NCI-H526 (cell line): ENCODE measurements around the gene ASTN2.
A peak's percentile ranks its signal among the peaks of the same experiment; 100 is the strongest.

Experiments
- DNase-seq, 2 experiments: peaks; one replicate each; lab custom pipeline; 2025; lab: John Stamatoyannopoulos, UW

ASTN2 gene

DNA sequence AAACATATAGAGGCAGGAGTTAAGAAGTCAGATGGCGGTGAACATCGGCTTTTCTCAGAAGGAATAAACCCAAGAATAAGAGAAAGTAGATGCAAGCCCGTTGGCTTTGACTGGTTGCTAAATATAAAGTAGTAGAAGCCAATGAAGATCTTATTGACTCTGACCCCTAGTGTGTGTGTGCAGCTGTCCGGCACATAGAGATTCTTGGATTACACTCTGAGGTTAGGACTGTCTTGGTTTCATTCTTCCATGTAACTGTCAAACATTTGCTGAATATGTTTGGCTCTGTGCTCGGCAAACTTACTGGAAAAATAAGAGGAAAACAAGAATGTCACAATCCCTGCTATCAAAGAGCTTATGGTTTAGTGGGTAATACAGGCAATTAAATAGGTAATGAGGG lies 54.9 kb downstream of the ASTN2 start:
- DNase-seq = no peak

DNA sequence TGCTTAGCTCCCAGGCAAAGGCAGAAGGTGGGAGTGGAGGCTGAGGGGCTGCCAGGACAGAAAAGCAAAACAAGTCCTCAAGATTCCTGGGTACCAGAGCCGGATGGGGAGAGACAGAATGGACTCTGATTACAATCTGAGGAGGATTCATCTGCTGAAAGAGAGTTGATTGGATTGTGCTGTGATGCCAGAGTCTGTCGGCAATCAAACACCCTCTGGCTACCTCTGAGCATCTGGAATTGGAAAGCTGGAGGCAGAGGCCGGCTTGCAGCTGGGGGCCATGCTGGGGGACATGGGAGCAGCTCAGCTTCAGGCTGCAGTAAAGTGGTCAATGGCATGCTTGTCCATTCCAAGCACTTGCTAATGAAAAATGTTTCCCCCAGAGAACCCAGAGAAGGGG lies 59.3 kb downstream of the ASTN2 start:
- no peak for DNase-seq

DNA sequence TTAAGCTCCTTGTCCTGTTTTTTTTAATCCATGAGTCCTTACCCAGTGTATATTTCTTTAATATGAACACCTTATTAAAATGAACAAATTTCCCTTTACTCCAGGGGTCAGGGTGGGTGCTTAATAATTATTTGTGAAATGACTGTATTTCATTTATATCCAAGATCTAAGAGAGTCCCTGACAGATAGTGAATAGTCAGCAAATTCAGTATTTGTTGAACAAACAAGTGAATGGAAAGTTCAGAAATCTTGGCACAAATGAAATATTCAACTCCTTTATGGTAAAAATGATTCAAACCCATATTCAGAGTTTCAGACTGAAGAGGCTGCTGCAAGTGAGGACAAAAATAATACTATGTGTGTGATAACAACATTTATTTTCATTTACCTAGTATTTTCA lies 59.9 kb downstream of the ASTN2 start:
- DNase-seq = no peak

DNA sequence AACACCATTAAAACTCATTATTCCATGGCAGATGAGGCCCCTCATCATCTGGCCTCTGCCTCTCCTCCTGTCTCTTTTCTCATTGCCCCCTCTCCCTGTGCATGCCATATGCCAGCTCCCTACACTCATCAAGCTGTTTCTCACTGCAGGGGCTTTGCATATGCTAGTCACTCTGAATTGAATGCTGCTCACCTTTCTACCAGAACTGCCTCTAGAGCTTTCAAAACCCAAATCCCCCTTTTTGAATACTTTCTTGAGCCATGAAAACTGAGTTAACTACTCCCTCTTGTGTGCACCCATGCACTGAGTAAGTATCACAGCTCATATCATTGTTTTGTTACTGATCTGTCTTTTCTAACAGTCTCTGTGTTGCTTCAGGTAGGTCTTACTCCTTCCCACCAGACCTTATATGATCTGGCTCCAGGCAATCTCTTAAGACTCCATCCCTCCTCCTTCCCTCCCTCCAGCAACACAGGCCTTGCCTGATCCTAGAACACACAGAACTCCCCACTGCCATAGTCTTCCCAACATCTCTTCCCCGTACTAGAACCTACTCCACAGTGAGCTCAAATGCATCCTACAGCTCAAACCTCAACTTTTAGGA lies 60.5 kb downstream of the ASTN2 start:
- DNase-seq = peak; percentile 29 to 51

DNA sequence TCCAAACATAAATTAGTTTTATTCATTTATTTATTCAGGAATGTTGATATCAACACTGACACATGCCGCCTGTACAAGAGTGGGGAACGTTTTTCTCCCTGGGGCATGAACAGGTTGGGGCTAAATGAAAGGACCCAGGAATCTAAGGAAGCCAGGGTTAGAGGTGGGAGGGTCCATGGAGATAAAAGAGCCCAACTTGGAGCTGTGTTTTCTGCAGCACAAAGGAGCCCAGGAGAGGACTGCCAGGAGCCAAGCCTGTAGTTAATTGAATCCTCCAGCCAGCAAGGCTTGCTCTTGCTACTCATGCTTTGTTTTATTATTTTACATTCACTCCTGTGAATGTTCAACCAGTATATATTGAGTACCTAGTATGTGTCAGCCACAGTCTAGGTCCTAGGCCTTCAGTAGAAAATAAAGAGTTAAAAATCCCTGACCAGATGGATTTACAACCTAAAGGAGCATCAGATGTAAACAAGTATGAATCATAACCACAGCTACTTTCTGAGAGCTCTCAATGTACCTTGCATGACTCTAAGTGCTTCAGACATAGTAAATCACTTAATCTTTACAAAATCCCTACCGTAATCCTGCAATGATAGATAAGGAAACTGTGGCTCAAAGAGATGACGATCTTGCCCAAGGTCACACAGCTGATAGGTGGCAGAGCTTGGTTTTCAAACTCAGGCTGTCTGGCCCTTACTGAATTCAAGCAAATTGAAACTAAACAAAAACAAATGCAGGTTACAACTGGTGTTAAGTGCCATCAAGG lies 69.8 kb downstream of the ASTN2 start:
- DNase-seq = no peak

DNA sequence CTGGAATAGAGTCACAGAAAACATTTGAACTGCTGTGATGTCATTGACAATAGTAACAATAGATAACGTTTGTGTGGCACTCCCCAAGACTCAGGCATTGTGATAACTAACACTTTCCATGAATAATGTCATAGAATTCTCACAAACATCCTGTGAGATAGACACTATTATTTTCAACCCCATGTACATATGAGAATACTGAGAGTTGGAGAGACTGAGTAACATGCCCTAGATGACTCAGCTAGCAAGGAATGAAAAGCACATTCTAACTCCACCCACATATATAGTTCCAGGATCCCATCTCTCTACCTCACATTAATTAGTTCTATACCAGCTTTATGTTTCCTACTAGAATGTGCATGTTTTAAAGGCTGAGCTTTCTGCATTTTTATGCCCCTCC lies 71.4 kb downstream of the ASTN2 start:
- no peak for DNase-seq

DNA sequence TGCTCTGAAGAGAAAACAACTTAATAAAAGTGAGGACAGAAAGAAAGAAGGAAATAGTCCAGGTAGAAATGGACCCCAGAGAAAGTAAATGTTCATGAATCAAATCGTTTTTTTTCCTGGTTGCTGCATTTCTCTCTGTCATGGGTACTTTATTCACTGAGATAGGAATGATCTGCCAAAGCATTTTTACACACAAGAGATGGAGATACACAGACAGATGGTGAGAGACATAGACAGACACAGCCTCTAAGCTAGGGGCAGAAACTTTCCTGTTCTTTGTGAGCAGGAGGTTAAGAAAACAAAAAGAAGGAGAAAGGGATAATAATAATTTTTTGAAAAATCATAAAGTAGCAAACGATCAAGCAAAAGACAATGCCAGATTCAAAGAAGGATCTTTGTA lies 73.7 kb downstream of the ASTN2 start:
- DNase-seq = no peak

DNA sequence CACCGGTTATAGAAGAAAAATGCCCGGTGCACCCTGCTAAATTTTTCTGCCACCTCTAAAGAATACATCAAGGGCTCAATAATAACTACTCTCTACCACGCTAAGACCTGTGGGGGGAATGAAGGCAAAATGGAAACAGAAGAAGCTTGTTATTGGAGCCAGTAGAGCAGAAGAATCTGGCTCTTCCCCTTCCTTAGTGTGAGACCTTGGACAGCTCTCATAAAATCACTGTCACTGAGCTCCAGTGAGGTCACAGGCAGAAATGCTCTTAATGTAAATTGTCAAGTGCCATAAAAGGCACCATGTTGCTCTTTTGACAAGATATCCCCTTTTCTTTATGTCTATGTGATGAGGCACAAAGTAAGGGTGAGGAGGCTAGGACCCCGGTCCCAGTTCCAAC lies 74.4 kb downstream of the ASTN2 start:
- DNase-seq = no peak

DNA sequence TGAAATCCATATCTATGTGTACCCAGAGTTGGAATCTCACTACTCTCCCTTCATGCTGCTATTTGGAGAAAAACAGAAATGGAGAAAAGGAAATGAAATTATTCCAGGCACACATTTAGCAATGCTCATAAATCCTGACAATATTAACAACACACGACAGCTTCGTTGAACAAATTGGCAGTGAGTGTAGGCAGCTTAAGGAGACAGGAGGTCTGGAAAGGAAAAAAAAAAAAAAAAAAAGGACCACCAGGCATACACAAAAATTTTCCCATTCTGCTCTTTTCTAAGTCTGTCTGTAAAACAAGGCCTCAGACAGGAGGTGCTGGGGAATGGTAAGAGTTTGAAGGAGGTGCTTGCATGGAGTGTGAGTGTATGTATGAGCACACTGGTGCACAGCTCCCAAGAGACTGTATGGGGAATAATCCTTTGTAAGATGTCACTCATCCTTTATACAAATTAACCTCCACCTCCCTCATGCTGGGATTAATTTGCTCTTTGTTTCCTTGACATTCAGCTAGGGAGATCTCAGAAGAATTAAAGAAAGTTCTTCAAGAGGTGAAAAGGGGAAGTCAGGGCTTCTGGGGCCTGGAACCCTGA lies 78.9 kb downstream of the ASTN2 start:
- DNase-seq = peak; percentile 58 to 75

DNA sequence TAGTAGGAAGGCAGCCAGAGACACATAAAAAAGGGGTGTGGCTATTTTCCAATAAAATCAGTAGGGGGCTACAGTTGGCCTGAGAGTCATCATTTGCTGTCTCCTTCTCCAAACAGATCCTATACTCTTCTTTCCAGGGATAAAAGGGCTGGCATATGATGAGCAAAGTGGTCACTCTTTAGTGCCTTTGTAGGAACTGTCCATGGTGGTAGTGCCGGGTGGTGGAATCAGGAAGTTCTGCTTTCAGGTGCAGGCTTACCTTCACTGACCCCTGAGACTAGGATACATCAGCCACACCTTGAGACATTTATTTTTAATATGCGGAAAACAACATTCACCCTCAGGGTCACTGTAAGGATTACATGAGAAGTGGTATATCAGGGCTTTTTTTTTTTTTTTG lies 80.8 kb downstream of the ASTN2 start:
- no peak for DNase-seq

DNA sequence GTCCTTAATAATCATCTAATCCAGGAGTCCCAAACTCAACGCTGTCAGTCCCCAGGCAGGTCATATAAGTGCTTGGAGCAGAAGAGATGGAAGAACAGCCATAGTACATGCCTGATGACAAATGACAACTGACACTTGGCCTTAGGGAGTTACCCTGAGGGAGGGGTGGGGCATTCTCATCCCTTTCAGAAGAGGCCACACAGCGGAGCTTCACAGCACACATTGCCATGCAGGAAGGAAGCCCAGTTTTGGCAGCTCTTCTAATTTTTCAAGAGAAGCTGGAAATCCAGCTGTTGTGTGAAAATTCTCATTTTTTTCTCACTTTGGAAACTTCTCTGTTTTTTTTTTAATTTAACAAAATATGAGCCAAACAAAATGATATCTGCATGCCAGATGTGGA lies 89.0 kb downstream of the ASTN2 start:
- DNase-seq = no peak

DNA sequence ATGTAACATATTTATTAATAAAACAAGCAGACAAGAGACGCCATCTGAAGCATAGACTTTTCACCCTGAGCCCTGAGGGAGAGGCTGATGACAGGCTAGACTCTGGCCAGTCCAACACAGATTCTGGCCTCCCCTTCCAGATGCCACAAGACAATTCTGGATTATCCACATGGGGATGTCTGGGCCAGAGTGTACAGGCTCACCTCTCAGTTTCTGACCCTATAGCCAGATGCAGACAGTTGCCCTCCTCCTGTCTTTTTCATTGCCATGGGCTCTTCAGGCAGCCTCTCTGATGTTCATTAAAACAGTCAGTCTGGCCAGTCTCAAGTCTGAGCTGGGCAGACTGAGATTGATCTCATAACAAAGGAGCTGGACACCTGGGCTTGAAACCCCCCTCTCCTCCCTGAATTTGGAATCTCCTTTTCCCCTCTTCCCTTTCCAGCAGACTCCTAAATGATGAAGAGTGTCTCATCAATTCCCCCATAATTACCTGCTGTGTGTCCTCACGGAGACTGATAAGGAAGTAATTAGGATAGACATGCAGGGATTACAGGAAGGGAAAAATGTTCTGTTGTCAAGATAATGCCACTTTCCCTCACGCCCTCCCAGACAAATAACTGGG lies 89.6 kb downstream of the ASTN2 start:
- no peak for DNase-seq

DNA sequence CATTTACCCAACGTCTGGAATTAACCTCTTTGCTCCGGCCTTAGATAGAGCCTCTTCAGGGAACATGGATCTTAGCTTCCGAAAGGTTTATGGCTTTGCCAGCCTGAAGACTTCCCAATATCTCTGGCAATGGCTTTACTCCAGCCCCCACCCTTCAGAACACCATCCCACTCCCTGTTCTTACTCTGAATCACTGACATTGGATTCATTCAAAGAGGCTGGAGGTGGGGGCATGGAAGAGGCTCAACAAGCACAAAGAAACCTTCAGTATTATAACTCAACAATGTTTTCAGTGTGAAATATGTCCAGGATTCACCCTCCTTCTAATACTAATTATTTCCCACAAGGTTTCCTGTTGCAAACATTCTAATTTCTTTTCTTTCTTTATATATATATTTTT lies 91.5 kb downstream of the ASTN2 start:
- DNase-seq = no peak

DNA sequence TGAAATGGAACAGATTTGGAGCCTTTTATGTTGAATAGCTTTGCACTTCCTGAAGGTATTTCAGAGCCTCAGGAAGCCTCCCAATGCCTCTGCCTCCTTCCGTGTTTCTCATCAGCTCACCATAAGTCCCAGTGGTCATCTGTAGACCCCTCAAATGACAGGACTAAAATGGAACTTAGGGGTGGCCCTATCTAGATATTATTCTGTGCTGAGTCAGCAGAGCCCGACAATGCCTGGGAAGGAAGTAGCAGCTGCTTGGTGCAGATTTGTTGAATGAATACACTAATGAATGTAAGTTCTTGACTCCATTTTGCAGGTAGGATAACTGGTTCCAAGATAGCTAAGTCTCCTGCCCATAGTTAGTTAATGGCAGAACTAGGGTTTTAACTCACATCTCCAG lies 97.7 kb downstream of the ASTN2 start:
- DNase-seq = no peak

DNA sequence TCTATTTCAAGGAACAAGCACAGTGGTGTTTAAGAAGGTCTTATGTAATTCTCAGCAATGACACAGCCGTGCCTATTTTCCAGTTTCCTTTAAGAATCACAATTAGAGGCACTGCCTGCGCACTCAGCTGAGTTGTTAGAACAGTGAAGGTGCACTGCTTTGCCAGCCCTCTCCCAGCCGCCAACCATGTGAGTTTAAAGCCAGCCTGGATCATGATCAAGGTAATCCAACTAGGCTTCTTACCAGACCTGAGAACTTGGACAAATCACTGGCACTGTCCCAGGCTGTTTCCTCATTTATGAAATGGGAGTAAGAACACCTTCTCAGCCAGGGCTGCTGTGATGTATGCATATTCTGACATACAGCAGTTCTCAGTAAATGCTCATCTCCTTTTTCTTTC lies 99.6 kb downstream of the ASTN2 start:
- peak in 1 of 2 experiments; percentile 20 for DNase-seq

DNA sequence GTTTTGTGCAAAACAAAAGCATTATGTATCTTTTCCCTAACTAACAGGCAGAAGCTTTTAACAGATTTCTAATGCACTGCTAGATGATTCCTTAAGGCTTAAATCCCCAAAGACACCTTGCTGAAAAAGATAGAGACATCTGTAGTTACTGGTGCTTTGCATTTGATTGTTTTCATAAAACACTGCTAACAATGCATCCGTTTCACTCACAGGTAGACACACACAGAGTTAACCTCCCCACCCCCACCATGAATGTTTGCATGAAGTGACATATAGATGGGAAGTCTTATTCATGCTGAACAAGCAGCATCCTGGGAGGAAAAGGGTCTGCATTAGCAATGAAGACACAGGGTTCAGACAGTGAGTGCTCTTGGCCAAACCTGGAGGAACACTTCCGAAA lies 100.9 kb downstream of the ASTN2 start:
- DNase-seq = peak; percentile 90 to 92

DNA sequence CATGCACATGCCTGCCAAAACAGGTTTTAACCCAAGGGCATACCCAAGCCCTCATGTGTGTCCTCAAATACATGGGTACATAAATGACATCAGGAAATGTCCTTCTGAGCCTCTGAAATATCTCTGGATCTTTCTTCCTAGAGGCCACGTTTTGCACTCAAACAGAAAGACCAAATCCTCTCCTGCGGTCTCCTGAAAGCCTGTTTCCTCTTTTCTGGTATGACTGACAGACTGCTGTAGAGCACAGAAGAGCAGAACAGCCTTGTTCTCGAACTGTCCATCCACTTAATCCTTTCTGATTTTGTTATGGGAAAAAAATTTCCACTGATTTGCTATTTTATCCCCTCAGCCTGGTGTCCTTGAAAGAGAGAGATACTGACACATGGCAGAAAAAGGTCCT lies 107.2 kb downstream of the ASTN2 start:
- DNase-seq = no peak

DNA sequence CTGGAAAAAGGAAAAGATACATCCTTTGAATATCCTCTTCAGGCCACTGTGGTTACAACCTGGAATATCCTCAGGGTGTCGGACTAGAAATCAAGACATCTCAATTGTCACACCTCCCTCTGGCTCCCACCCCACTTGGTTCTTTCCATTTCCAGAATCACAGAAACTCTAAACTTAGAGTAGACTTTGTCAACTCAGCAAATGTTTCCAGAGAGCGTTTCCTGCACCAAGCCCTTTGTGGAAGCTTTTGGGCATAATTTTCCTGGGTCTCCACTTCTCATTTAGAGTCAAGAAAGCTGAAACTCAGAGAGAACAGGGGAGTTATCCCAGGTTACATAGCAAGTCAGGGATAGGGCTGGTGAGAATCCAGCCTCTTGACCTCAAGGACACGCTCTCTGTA lies 108.8 kb downstream of the ASTN2 start:
- DNase-seq = no peak

DNA sequence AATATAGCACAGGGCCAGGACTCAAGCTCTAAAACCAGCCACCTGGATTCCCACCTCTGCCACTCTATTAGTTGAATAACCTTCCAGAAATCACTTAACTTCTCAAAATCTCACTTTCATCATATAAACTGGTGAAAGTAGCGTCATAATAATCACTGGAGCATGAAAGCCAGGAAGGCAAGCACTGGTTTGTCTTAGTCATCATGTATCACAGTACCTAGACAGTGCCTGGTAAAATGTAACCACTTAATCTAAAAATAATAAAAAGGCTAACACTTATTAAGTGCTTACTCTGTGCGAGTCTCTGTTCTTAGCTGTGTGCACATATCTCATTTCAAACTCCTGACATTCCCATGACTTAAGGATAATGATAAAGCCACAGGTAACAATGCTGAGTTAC lies 109.4 kb downstream of the ASTN2 start:
- no peak for DNase-seq

DNA sequence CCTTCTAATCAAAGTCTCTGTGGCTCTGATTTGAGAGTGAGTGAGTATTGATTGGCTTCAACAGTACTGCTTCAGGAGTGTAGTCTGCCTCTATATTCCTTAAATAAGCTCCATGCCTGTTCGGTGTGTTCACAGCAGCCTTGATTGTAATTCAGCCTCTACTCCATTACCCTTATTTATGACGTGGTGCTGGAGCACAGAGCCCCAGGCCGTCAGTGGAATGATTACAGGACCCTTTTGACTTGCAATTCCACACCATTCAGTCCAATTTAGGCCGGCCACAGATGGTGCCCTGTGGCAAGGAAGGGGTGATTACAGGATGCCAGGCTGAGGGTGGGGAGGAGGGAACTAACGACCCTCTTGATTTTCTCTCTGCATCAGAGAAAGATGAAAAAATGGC lies 110.3 kb downstream of the ASTN2 start:
- DNase-seq = no peak

DNA sequence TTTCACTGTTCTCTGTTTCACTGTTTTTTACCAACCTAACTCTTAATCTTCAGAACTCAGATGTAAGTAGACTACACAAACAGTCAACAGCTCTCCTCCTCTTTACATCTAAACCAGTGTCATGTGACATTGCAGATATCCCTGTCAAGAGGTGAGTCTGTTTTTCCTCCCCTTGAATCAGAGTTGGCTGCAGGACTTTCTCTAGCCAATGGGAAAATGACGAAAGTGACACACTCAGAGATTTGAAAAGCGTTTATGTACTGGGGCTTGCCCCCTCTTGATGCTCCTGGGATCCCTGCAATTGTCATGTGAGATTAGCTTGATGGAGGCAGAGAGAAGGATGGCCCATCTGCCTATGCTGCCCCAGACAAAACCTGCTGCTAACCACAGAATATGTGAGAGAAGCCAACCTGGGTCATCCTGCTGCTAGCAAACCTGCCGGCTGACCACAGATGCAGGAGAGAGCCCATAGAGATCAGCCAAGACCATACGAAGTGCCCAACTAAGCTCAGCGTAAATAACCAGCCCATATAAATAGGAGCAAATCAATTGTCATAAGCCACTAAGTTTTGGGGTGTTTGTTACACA lies 111.1 kb downstream of the ASTN2 start:
- no peak for DNase-seq

DNA sequence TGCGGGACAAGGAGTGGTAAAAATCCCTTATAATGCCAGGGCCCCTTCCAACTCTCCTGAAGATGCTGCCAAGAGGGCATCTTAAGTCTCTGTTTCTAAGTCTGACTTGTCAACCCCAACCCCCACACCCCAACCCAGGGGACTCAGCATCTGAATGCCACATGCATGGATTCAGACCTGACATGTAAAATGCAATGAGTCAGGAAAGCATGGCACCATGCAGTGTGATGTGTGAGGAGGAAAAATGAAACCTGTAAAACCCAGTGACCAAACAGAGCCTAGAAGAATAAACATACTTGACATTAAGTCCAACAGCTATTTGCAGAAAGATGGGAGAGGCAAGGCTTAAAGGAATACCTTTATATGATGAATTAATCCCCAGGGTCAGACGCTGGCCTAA lies 112.4 kb downstream of the ASTN2 start:
- DNase-seq = no peak
